CD8-positive, alpha-beta memory T cell (primary cell): ENCODE measurements around the gene LIFR. TPM values are rescaled to one million over a fixed set of nuclear protein-coding genes. Genes with fewer than 3 reads are reported as not detected.

Experiments
- CTCF ChIA-PET: fragments of 350-600 bp; sonication (Branson Sonifier 250); formaldehyde crosslinking; loops from one replicate; lab custom pipeline; 2021; ENCODE audit warnings: antibody characterized with exemption; lab: Charles Lee
- POLR2A ChIA-PET: fragments of 350-600 bp; sonication (Branson Sonifier 250); formaldehyde crosslinking; loops from one replicate; lab custom pipeline; 2021; ENCODE audit warnings: antibody characterized with exemption; lab: Charles Lee
- DNase-seq, 5 donors: peaks; one replicate each; pipeline versions ENCODE4 v3.0.0 to v3.0.0-alpha.2; 2020 to 2022; ENCODE audit warnings: mixed read lengths in 1 of 5
- H3K27ac ChIP-seq: one replicate; pipeline ENCODE4 v1.7.0; 2013; ENCODE audit warnings: low read depth, mild to moderate bottlenecking, low read length, moderate library complexity
- H3K27me3 ChIP-seq: 2 replicates; pipeline ENCODE4 v1.7.0; 2013; ENCODE audit warnings: low read length, mild to moderate bottlenecking; ENCODE audit not compliant: insufficient read depth, poor library complexity, severe bottlenecking
- H3K36me3 ChIP-seq: 2 replicates; pipeline ENCODE4 v1.7.0; 2013; ENCODE audit warnings: mild to moderate bottlenecking, low read length, moderate library complexity; ENCODE audit not compliant: insufficient read depth
- H3K4me1 ChIP-seq: 2 replicates; pipeline ENCODE4 v1.7.0; 2013; ENCODE audit warnings: mild to moderate bottlenecking, low read length, moderate library complexity; ENCODE audit not compliant: insufficient read depth
- H3K4me3 ChIP-seq: 2 replicates; pipeline ENCODE4 v1.7.0; 2013; ENCODE audit warnings: mild to moderate bottlenecking, low read length
- H3K9me3 ChIP-seq: 2 replicates; pipeline ENCODE4 v1.7.0; 2013; ENCODE audit warnings: mild to moderate bottlenecking, low read length
- H3K27ac Mint-ChIP-seq, 8 donors: one replicate each; pipeline ENCODE4 v1.8.0; 2020 to 2021; ENCODE audit warnings: mixed read lengths in 8 of 8, mild to moderate bottlenecking in 6 of 8, inconsistent platforms in 3 of 8, moderate library complexity in 3 of 8
- H3K27me3 Mint-ChIP-seq, 2 donors: one replicate each; pipeline ENCODE4 v1.8.0; 2020 to 2021; ENCODE audit warnings: mixed read lengths in 2 of 2, mild to moderate bottlenecking in 1 of 2, moderate library complexity in 1 of 2
- H3K36me3 Mint-ChIP-seq, 3 donors: one replicate each; pipeline ENCODE4 v1.8.0; 2020 to 2021; ENCODE audit warnings: mixed read lengths in 3 of 3, inconsistent platforms in 1 of 3, mild to moderate bottlenecking in 1 of 3
- H3K4me1 Mint-ChIP-seq, 3 donors: one replicate each; pipeline ENCODE4 v1.8.0; 2020 to 2021; ENCODE audit warnings: mixed read lengths in 3 of 3, inconsistent platforms in 1 of 3, mild to moderate bottlenecking in 1 of 3
- H3K4me3 Mint-ChIP-seq, 7 donors: one replicate each; pipeline ENCODE4 v1.8.0; 2020 to 2021; ENCODE audit warnings: mixed read lengths in 7 of 7, mild to moderate bottlenecking in 6 of 7, moderate library complexity in 4 of 7, inconsistent platforms in 2 of 7
- H3K9me3 Mint-ChIP-seq, 5 donors: one replicate each; pipeline ENCODE4 v1.8.0; 2020 to 2022; ENCODE audit warnings: mixed read lengths in 5 of 5, mild to moderate bottlenecking in 3 of 5, moderate library complexity in 2 of 5, inconsistent platforms in 1 of 5
- polyA plus RNA-seq: library from polyadenylated mRNA; unstranded; fragments of 300-500 nt; fragmentation: Illumina TruSeq; gene quantifications from one replicate; pipeline ENCODE4 v1.2.3, GENCODE V29; 2021
- total RNA-seq, 2 experiments: library from RNA; stranded (reverse); gene quantifications; one replicate each; pipeline ENCODE4 v1.2.3, GENCODE V29; 2021

The LIFR gene
- total and polyA plus RNA-seq, 3 experiments from 2014 or later: not detected

DNA sequence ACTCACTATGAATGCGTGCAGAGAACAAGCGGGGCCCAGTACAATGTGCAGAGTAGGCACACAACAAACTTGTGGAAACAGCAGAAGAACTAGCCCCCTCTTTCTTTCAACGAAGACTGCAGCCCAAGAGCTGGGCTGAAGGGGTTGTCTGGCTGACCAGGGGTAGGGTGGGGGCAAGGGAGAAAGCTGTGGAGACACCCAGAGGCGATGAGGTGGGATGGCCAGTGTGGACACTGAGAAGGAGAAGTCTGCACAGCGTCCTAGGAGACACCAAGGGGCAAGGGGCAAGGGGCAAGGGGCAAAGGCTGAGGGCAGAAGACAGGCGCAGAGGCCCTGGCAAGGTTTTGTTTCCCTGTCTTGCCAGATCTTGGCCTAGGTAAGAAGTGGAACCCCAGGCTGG lies 62.3 kb downstream of the LIFR start:
- no peaks in the 10 kb centered on the region for H3K4me1 ChIP-seq
- Mint-ChIP-seq H3K9me3 (no peaks in the 10 kb centered on the region), H3K36me3 (no peaks in the 10 kb centered on the region), H3K4me3 (no peak overlapping the region), H3K27ac (no peak overlapping the region), H3K27me3 (peaks cover 8 to 32% of the 10 kb centered on the region in 2 donors), H3K4me1 (no peaks in the 10 kb centered on the region)
- no peak for DNase-seq
- no peak overlapping the region for H3K4me3 ChIP-seq
- no peaks in the 10 kb centered on the region for H3K36me3 ChIP-seq
- POLR2A ChIA-PET: no interaction called here
- H3K27me3 ChIP-seq: no peaks in the 10 kb centered on the region
- no peak overlapping the region for H3K27ac ChIP-seq
- no peaks in the 10 kb centered on the region for H3K9me3 ChIP-seq
- CTCF ChIA-PET: no interaction called here

DNA sequence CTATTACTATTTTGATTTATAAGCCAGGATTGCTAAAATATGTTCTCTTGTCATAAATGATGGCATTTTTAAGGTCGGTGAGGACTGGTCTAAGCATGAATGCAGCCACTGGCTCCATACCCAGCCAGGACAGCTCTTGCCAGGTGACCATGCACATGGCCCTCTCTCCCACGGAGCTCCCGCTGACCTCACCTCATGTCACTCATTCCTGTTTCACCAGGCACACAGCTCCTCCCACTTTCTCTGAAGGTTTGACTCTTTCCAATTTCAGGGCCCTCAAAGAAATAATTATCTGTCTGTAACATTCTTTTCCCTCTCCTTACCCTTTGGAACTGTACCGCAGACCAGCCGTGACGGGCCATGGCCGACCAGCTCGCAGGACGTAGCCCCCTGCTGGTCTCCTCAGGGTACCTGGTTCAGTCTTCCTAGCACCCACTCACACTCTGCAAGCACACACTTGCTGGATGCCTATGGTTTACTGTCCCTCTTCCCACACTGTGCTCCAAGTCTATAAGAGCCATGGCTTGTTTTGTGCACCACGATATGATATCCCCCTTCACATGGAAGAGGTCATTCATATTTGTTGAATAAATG lies 72.5 kb downstream of the LIFR start:
- Mint-ChIP-seq H3K9me3 (no peaks in the 10 kb centered on the region), H3K27ac (no peak overlapping the region), H3K36me3 (peaks cover 0 to 2% (median 0%) of the 10 kb centered on the region in 3 donors), H3K27me3 (peaks cover 6 to 47% of the 10 kb centered on the region in 2 donors), H3K4me3 (no peak overlapping the region), H3K4me1 (no peaks in the 10 kb centered on the region)
- H3K9me3 ChIP-seq: no peaks in the 10 kb centered on the region
- no peak overlapping the region for H3K27ac ChIP-seq
- POLR2A ChIA-PET: no interaction called here
- H3K27me3 ChIP-seq: no peaks in the 10 kb centered on the region
- no peak for DNase-seq
- CTCF ChIA-PET: interaction anchor here (1.1 kb wide), 1 partner anchor 12 kb away, joined by 3 read pairs; no protein-coding TSS in a partner anchor
- no peaks in the 10 kb centered on the region for H3K4me1 ChIP-seq
- no peaks in the 10 kb centered on the region for H3K36me3 ChIP-seq
- no peak overlapping the region for H3K4me3 ChIP-seq

DNA sequence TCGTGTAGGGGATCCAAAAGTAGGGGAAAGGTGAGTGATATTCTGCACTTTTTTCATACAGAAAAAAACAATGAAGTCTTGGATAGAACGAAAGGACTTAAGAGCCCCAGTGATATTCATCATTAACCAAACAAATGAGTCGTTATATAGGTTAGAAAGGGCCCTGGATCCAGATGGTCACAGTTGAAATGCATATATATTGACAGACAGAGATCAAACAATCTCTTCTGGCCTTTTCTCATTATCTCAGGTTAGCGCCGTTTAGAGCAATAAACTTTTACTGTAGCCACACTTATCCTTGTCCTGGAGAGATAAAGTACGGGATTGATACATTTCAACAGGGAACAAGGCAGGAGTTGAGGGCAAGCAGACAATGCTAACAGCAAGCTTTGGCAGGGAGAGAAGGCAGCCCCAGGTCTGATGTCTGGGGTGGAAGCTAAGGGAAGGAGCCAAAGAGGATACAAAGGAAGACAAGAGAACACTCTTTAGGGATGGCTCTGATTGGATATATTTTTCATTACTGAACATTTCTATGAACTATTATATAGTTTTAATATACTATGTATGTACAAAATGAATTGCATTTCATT lies 77.0 kb downstream of the LIFR start:
- DNase-seq: no peak
- CTCF ChIA-PET: interaction anchor here (1.1 kb wide), 1 partner anchor 38 kb away, joined by 3 read pairs; no protein-coding TSS in a partner anchor
- POLR2A ChIA-PET: no interaction called here
- Histone ChIP-seq H3K4me1 (no peaks in the 10 kb centered on the region), H3K9me3 (no peaks in the 10 kb centered on the region), H3K4me3 (no peak overlapping the region), H3K36me3 (no peaks in the 10 kb centered on the region), H3K27me3 (no peaks in the 10 kb centered on the region), H3K27ac (no peak overlapping the region)
- Mint-ChIP-seq H3K4me3 (no peak overlapping the region), H3K36me3 (peaks cover 0 to 2% (median 0%) of the 10 kb centered on the region in 3 donors), H3K9me3 (no peaks in the 10 kb centered on the region), H3K4me1 (no peaks in the 10 kb centered on the region), H3K27me3 (peaks cover 14 to 65% of the 10 kb centered on the region in 2 donors), H3K27ac (no peak overlapping the region)

DNA sequence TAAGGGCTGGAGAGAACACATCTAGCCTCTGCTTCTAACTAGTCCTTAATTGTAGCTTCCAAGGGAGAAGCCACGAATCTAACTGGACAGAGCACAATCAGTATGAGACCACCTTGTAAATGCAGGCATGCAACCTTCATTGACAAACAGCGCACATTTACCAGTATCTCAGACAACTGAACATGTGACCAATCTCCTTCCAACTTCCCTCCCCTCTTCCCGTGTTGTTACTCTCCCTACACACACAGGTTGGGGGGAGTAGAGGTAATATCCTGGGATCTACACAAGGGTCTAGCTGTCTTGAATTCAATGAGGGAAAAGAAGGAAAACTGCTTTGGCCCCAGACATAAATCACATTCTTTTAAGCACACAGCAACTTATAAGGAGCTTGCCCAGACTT lies 77.6 kb downstream of the LIFR start:
- Mint-ChIP-seq H3K27me3 (peaks cover 19 to 65% of the 10 kb centered on the region in 2 donors), H3K9me3 (no peaks in the 10 kb centered on the region), H3K27ac (no peak overlapping the region), H3K36me3 (no peaks in the 10 kb centered on the region), H3K4me3 (no peak overlapping the region), H3K4me1 (no peaks in the 10 kb centered on the region)
- H3K4me1 ChIP-seq: no peaks in the 10 kb centered on the region
- H3K4me3 ChIP-seq: no peak overlapping the region
- DNase-seq: no peak
- H3K27me3 ChIP-seq: no peaks in the 10 kb centered on the region
- POLR2A ChIA-PET: no interaction called here
- no peak overlapping the region for H3K27ac ChIP-seq
- CTCF ChIA-PET: no interaction called here
- no peaks in the 10 kb centered on the region for H3K36me3 ChIP-seq
- H3K9me3 ChIP-seq: no peaks in the 10 kb centered on the region

DNA sequence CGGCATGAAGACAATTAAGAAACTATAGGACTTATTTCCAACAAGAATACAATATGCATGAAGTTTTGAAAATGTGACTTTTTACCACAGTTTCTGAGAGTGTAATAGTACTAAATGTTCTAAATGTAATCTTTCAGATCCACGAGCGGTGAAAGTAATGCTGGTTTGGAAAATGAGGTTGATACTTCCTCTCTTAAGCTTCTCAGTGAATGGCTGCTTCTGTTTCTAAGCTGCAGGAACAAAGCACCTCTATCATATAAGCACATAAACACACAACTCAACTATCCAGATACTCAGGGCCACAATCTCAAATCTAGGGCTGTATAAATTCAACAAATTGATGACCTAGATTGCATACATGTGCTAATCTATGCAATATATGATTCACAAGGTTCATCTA lies 78.3 kb downstream of the LIFR start:
- H3K27me3 ChIP-seq: no peaks in the 10 kb centered on the region
- no peaks in the 10 kb centered on the region for H3K9me3 Mint-ChIP-seq
- H3K27me3 Mint-ChIP-seq: peaks cover 23 to 69% of the 10 kb centered on the region in 2 donors
- no peak overlapping the region for H3K27ac ChIP-seq
- POLR2A ChIA-PET: no interaction called here
- no peaks in the 10 kb centered on the region for H3K36me3 Mint-ChIP-seq
- no peak overlapping the region for H3K27ac Mint-ChIP-seq
- no peaks in the 10 kb centered on the region for H3K4me1 Mint-ChIP-seq
- no peaks in the 10 kb centered on the region for H3K4me1 ChIP-seq
- no peaks in the 10 kb centered on the region for H3K9me3 ChIP-seq
- no peak for DNase-seq
- H3K36me3 ChIP-seq: no peaks in the 10 kb centered on the region
- CTCF ChIA-PET: no interaction called here
- H3K4me3 ChIP-seq: no peak overlapping the region
- H3K4me3 Mint-ChIP-seq: no peak overlapping the region

DNA sequence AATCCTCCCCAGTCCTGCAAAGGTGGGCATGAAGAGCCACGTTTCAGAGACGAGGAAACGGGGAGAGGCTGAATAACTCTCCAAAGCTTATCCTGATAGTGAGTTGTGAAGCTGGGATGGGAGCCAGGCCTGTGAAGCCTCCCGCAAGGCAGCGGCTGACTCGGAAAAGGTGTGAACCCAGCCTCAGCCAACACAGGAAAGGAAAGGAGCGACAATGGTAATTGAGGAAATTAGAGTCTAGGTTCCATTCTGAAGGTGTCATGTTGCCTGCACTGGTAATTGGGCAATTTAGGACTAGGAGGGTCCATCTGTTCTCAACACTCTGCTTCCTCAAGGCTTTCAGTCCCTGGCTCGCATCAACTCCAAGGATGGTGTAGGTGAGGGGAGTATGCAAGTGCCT lies 83.4 kb downstream of the LIFR start:
- no peak overlapping the region for H3K4me3 Mint-ChIP-seq
- ChIA-PET POLR2A (no interaction called here), CTCF (interaction anchor here (2.0 kb wide), 1 partner anchor 31 kb away, joined by 4 read pairs; no protein-coding TSS in a partner anchor)
- no peak overlapping the region for H3K4me3 ChIP-seq
- H3K9me3 Mint-ChIP-seq: no peaks in the 10 kb centered on the region
- H3K4me1 Mint-ChIP-seq: no peaks in the 10 kb centered on the region
- no peak for DNase-seq
- H3K4me1 ChIP-seq: no peaks in the 10 kb centered on the region
- H3K36me3 Mint-ChIP-seq: no peaks in the 10 kb centered on the region
- peaks cover 4% of the 10 kb centered on the region for H3K27me3 ChIP-seq
- no peak overlapping the region for H3K27ac ChIP-seq
- H3K9me3 ChIP-seq: no peaks in the 10 kb centered on the region
- H3K36me3 ChIP-seq: no peaks in the 10 kb centered on the region
- H3K27me3 Mint-ChIP-seq: peaks cover 44 to 79% of the 10 kb centered on the region in 2 donors
- no peak overlapping the region for H3K27ac Mint-ChIP-seq

DNA sequence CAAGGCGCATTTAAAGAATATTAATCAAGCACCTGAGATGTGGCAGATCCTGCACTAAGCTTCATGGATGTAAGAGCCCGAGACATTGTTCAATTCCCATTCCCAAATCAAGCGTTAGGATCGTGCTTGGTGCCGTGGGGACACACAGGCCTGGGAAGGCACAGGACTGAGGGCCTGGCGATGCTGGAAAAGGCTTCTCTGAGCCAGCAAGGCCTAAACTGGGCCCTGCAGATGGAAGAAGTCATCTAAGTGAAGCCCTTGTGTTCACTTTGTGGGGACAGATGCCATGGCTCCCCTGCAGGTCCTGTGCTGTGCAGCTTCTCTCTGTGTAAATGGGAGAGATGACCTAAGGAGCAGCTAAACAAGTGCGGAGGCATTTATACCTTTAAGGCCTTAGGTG lies 83.9 kb downstream of the LIFR start:
- Histone ChIP-seq H3K4me1 (no peaks in the 10 kb centered on the region), H3K4me3 (no peak overlapping the region), H3K36me3 (no peaks in the 10 kb centered on the region), H3K27me3 (peaks cover 4% of the 10 kb centered on the region), H3K9me3 (no peaks in the 10 kb centered on the region), H3K27ac (no peak overlapping the region)
- Mint-ChIP-seq H3K9me3 (no peaks in the 10 kb centered on the region), H3K27ac (no peak overlapping the region), H3K36me3 (no peaks in the 10 kb centered on the region), H3K27me3 (peaks cover 41 to 78% of the 10 kb centered on the region in 2 donors), H3K4me1 (no peaks in the 10 kb centered on the region), H3K4me3 (no peak overlapping the region)
- ChIA-PET CTCF (interaction anchor here (2.0 kb wide), 1 partner anchor 31 kb away, joined by 4 read pairs; no protein-coding TSS in a partner anchor), POLR2A (no interaction called here)
- DNase-seq: no peak

DNA sequence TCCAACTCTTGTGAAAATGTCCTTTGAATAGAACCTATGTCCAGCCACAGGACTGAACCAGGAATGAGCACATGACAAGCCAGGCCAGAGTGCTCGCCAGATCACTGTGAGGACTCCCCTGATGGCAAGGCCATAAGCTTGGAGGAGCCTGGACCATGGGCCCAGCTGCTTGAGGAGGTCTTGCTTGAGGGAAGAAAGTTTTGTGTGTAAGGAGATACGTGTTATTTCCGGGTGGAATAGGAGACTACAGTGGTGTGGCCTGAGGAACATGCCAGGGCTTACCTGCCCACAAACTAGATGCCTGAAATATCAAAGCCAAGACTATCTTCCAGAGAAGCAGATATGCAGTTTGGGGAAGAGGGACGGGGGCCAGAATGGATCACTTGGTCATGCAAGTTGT lies 84.7 kb downstream of the LIFR start:
- ChIA-PET POLR2A (no interaction called here), CTCF (no interaction called here)
- Mint-ChIP-seq H3K27me3 (peaks cover 35 to 72% of the 10 kb centered on the region in 2 donors), H3K36me3 (no peaks in the 10 kb centered on the region), H3K4me3 (no peak overlapping the region), H3K4me1 (no peaks in the 10 kb centered on the region), H3K9me3 (no peaks in the 10 kb centered on the region), H3K27ac (no peak overlapping the region)
- no peaks in the 10 kb centered on the region for H3K9me3 ChIP-seq
- no peaks in the 10 kb centered on the region for H3K36me3 ChIP-seq
- no peak for DNase-seq
- no peak overlapping the region for H3K4me3 ChIP-seq
- peaks cover 4% of the 10 kb centered on the region for H3K27me3 ChIP-seq
- no peak overlapping the region for H3K27ac ChIP-seq
- no peaks in the 10 kb centered on the region for H3K4me1 ChIP-seq
